ENCODE measurements around the gene ARFGEF2. TPM values are rescaled to one million over a fixed set of nuclear protein-coding genes. Genes with fewer than 3 reads are reported as not detected.
"Not testable (repeated sequence)": the region's sequence is repeated elsewhere in the genome, so short reads cannot be mapped to it uniquely, and the experiment has no call there.

ARFGEF2 gene
- total RNA-seq, 1 donor from 2014 or later = 38.9 TPM

- no peak for DNase-seq (ENCODE audit: low read depth)
- H3K36me3 ChIP-seq (ENCODE audit: control insufficient read depth, insufficient read depth, low read length) = peaks cover 4% of the 10 kb centered on the region
- TF ChIP-seq CTCF (IDR thresholded peaks at IDR 0.05; ENCODE audit: insufficient read depth, low read length, poor library complexity, severe bottlenecking) = no peak
- H3K27me3 ChIP-seq (ENCODE audit: control insufficient read depth, insufficient read depth, low read length) = no peaks in the 10 kb centered on the region
- H3K4me3 ChIP-seq (ENCODE audit: low read depth, low read length) = no peak overlapping the region
Measured at GRCh38 chr20:48970681-48971365, 49.3 kb downstream of the ARFGEF2 start.

GRCh38 chr20:48971956-48972355, 50.4 kb downstream of the ARFGEF2 start:
- no peak for TF ChIP-seq CTCF (IDR thresholded peaks at IDR 0.05; ENCODE audit: insufficient read depth, low read length, poor library complexity, severe bottlenecking)
- Histone ChIP-seq H3K4me3 (ENCODE audit: low read depth, low read length) (no peak overlapping the region), H3K27me3 (ENCODE audit: control insufficient read depth, insufficient read depth, low read length) (no peaks in the 10 kb centered on the region), H3K36me3 (ENCODE audit: control insufficient read depth, insufficient read depth, low read length) (peaks cover 5% of the 10 kb centered on the region)
- DNase-seq (ENCODE audit: low read depth) = no peak

GRCh38 chr20:48972816-48973215, 51.3 kb downstream of the ARFGEF2 start:
- no peak for TF ChIP-seq CTCF (IDR thresholded peaks at IDR 0.05; ENCODE audit: insufficient read depth, low read length, poor library complexity, severe bottlenecking)
- Histone ChIP-seq H3K27me3 (ENCODE audit: control insufficient read depth, insufficient read depth, low read length) (no peaks in the 10 kb centered on the region), H3K36me3 (ENCODE audit: control insufficient read depth, insufficient read depth, low read length) (peaks cover 5% of the 10 kb centered on the region), H3K4me3 (ENCODE audit: low read depth, low read length) (no peak overlapping the region)
- no peak for DNase-seq (ENCODE audit: low read depth)

- no peak for DNase-seq (ENCODE audit: low read depth)
- Histone ChIP-seq H3K27me3 (ENCODE audit: control insufficient read depth, insufficient read depth, low read length) (no peaks in the 10 kb centered on the region), H3K36me3 (ENCODE audit: control insufficient read depth, insufficient read depth, low read length) (peaks cover 1% of the 10 kb centered on the region), H3K4me3 (ENCODE audit: low read depth, low read length) (no peak overlapping the region)
- TF ChIP-seq CTCF (IDR thresholded peaks at IDR 0.05; ENCODE audit: insufficient read depth, low read length, poor library complexity, severe bottlenecking) = no peak
Measured at GRCh38 chr20:48975955-48976354, 54.4 kb downstream of the ARFGEF2 start.

GRCh38 chr20:48979980-48980379, 58.5 kb downstream of the ARFGEF2 start:
- not testable (repeated sequence) for H3K36me3 ChIP-seq (ENCODE audit: control insufficient read depth, insufficient read depth, low read length); H3K4me3 ChIP-seq (ENCODE audit: low read depth, low read length); H3K27me3 ChIP-seq (ENCODE audit: control insufficient read depth, insufficient read depth, low read length); DNase-seq (ENCODE audit: low read depth)

GRCh38 chr20:48983423-48984400, 62.2 kb downstream of the ARFGEF2 start:
- Histone ChIP-seq H3K27me3 (ENCODE audit: control insufficient read depth, insufficient read depth, low read length) (no peaks in the 10 kb centered on the region), H3K36me3 (ENCODE audit: control insufficient read depth, insufficient read depth, low read length) (no peaks in the 10 kb centered on the region), H3K4me3 (ENCODE audit: low read depth, low read length) (no peak overlapping the region)
- DNase-seq (ENCODE audit: low read depth) = peak; percentile 79
- TF ChIP-seq CTCF (IDR thresholded peaks at IDR 0.05; ENCODE audit: insufficient read depth, low read length, poor library complexity, severe bottlenecking) = no peak
